Calu3 (cell line): ENCODE data around the gene TEKT5. TPM values are rescaled to one million over a fixed set of nuclear protein-coding genes. Genes with fewer than 3 reads are reported as not detected.

Experiments used
- BruUV-seq: library from RNA; stranded (reverse); fragments of 400-500 nt; replicated peaks from 2 replicates; lab custom pipeline; 2021; lab: Mats Ljungman, UMichigan
- CTCF ChIA-PET: fragments of 300-600 bp; sonication (Branson Sonifier 250); formaldehyde crosslinking; loops from one replicate; lab custom pipeline; 2022; ENCODE audit warnings: antibody characterized with exemption; lab: Charles Lee
- DNase-seq: peaks from one replicate; pipeline ENCODE4 v3.0.0; 2022
- H3K27ac Mint-ChIP-seq: one replicate; pipeline ENCODE4 v1.8.0; 2022; ENCODE audit warnings: mixed read lengths; ENCODE audit not compliant: unreplicated experiment
- H3K27me3 Mint-ChIP-seq: one replicate; pipeline ENCODE4 v1.8.0; 2022; ENCODE audit warnings: mixed read lengths; ENCODE audit not compliant: unreplicated experiment
- H3K36me3 Mint-ChIP-seq: one replicate; pipeline ENCODE4 v1.8.0; 2022; ENCODE audit warnings: mild to moderate bottlenecking, moderate library complexity, mixed read lengths; ENCODE audit not compliant: insufficient read depth, unreplicated experiment
- H3K4me1 Mint-ChIP-seq: one replicate; pipeline ENCODE4 v1.8.0; 2022; ENCODE audit warnings: mild to moderate bottlenecking, low read depth, mixed read lengths; ENCODE audit not compliant: unreplicated experiment
- H3K4me3 Mint-ChIP-seq: one replicate; pipeline ENCODE4 v1.8.0; 2022; ENCODE audit warnings: mild to moderate bottlenecking, low read depth, moderate library complexity, mixed read lengths; ENCODE audit not compliant: unreplicated experiment
- H3K9me3 Mint-ChIP-seq: one replicate; pipeline ENCODE4 v1.8.0; 2022; ENCODE audit warnings: low read depth, mixed read lengths; ENCODE audit not compliant: unreplicated experiment
- intact Hi-C: fragments of 100-400 bp; cut with micrococcal nuclease; formaldehyde crosslinking; loops from one replicate; pipeline ENCODE4 v1.10.0; 2022; ENCODE audit not compliant: unreplicated experiment
- total RNA-seq: library from RNA; stranded (reverse); gene quantifications from 2 replicates; pipeline ENCODE4 v1.2.3, GENCODE V29; 2022
- TF ChIP-seq, protein P1 (sequence below): fragments of 200-600 bp; IDR thresholded peaks from one replicate; pipeline ENCODE4 v1.8.0; 2022; ENCODE audit warnings: antibody characterized with exemption; ENCODE audit not compliant: unreplicated experiment

TEKT5 gene
- total RNA-seq, 1 experiment from 2014 or later = not detected

DNA sequence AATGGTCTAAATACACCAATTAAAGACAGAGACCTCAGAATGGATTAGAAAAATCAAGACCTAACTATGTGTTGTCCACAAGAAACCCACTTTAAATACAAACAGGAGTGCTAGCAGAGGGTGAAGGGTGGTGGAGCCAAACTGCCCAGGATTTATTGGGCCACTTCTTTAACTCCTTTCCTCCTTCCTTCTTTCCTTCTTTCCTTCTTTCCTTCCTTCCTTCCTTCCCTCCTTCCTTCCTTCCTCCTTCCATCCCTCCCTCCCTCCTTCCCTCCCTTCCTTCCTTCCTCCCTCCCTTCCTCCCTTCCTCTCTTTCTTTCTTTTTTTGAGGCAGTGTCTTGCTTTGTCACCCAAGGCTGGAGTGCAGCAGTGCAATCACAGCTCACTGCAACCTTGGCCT, 80.0 kb downstream of the TEKT5 start:
- intact Hi-C loops = no loop called here
- Mint-ChIP-seq H3K36me3 (no peaks in the 10 kb centered on the region), H3K4me1 (peaks cover 33% of the 10 kb centered on the region), H3K9me3 (no peaks in the 10 kb centered on the region), H3K4me3 (no peak overlapping the region), H3K27ac (no peak overlapping the region), H3K27me3 (no peaks in the 10 kb centered on the region)
- TF ChIP-seq, protein P1, sequence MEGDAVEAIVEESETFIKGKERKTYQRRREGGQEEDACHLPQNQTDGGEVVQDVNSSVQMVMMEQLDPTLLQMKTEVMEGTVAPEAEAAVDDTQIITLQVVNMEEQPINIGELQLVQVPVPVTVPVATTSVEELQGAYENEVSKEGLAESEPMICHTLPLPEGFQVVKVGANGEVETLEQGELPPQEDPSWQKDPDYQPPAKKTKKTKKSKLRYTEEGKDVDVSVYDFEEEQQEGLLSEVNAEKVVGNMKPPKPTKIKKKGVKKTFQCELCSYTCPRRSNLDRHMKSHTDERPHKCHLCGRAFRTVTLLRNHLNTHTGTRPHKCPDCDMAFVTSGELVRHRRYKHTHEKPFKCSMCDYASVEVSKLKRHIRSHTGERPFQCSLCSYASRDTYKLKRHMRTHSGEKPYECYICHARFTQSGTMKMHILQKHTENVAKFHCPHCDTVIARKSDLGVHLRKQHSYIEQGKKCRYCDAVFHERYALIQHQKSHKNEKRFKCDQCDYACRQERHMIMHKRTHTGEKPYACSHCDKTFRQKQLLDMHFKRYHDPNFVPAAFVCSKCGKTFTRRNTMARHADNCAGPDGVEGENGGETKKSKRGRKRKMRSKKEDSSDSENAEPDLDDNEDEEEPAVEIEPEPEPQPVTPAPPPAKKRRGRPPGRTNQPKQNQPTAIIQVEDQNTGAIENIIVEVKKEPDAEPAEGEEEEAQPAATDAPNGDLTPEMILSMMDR = no peak
- DNase-seq = no peak
- CTCF ChIA-PET = no interaction called here
- no TSS peak for BruUV-seq

- Mint-ChIP-seq H3K9me3 (no peaks in the 10 kb centered on the region), H3K36me3 (no peaks in the 10 kb centered on the region), H3K27ac (no peak overlapping the region), H3K4me1 (peaks cover 27% of the 10 kb centered on the region), H3K27me3 (no peaks in the 10 kb centered on the region), H3K4me3 (no peak overlapping the region)
- no peak for DNase-seq
- TF ChIP-seq, protein P1 = no peak
- intact Hi-C loops = no loop called here
- CTCF ChIA-PET = no interaction called here
- no TSS peak for BruUV-seq
Observed at GRCh38 chr16:10613785-10614485, 80.8 kb downstream of the TEKT5 start.

GRCh38 chr16:10612649-10613179, 82.0 kb downstream of the TEKT5 start:
- H3K4me3 Mint-ChIP-seq = no peak overlapping the region

GRCh38 chr16:10611825-10612342, 82.8 kb downstream of the TEKT5 start:
- DNase-seq = no peak
- H3K4me3 Mint-ChIP-seq = no peak overlapping the region
- no peaks in the 10 kb centered on the region for H3K36me3 Mint-ChIP-seq
- H3K4me1 Mint-ChIP-seq = peaks cover 10% of the 10 kb centered on the region
- TF ChIP-seq, protein P1 = no peak
- H3K27ac Mint-ChIP-seq = no peak overlapping the region
- H3K9me3 Mint-ChIP-seq = no peaks in the 10 kb centered on the region
- CTCF ChIA-PET = interaction anchor here (0.6 kb wide), 1 partner anchor 1316 kb away, joined by 4 read pairs; no protein-coding TSS in a partner anchor
- intact Hi-C loops = no loop called here
- peaks cover 6% of the 10 kb centered on the region for H3K27me3 Mint-ChIP-seq
- no TSS peak for BruUV-seq

More at GRCh38 chr16:10612649-10613179, 82.0 kb downstream of the TEKT5 start:
- H3K27me3 Mint-ChIP-seq = no peaks in the 10 kb centered on the region
- H3K27ac Mint-ChIP-seq = no peak overlapping the region
- H3K9me3 Mint-ChIP-seq = no peaks in the 10 kb centered on the region
- TF ChIP-seq, protein P1 = no peak
- H3K4me1 Mint-ChIP-seq = peaks cover 18% of the 10 kb centered on the region
- CTCF ChIA-PET = no interaction called here
- BruUV-seq = no TSS peak
- intact Hi-C loops = no loop called here
- DNase-seq = no peak
- H3K36me3 Mint-ChIP-seq = no peaks in the 10 kb centered on the region
